H1 (cell line): ENCODE measurements around the gene DNM2. TPM values are rescaled to one million over a fixed set of nuclear protein-coding genes. Genes with fewer than 3 reads are reported as not detected.

ENCODE experiments used
- CHD1 ChIP-seq: IDR thresholded peaks from 2 replicates; pipeline ENCODE4 v1.6.1; 2012; ENCODE audit warnings: low read depth, low read length, improper control_type of control experiment
- CTCF ChIP-seq, 3 experiments: IDR thresholded peaks; 1 replicate in 2 of 3; 2 replicates in 1 of 3; pipeline versions ENCODE4 v1.5.1 to v1.6.1; 2011; ENCODE audit warnings: low read length in 3 of 3, mild to moderate bottlenecking in 3 of 3, inconsistent platforms in 2 of 3, low read depth in 1 of 3, moderate library complexity in 1 of 3; ENCODE audit not compliant: insufficient read depth in 1 of 3; ENCODE audit errors: control extremely low read depth in 1 of 3
- polyA plus RNA-seq, 7 experiments: library from polyadenylated mRNA; depleted of rRNA in 3 of 7; stranded (reverse) in 5 of 7; unstranded in 2 of 7; fragments of >200 nt in 5 of 7; fragments of 200-250 nt in 2 of 7; gene quantifications; 1 replicate in 5 of 7; 2 replicates in 1 of 7; 4 replicates in 1 of 7; pipeline versions ENCODE4 v1.2.1 to v1.2.3, GENCODE V29; 2011 to 2013; ENCODE audit warnings: missing spikeins in 2 of 7, mixed read lengths in 2 of 7
- total RNA-seq: library from RNA; stranded (reverse); fragmentation: NEBNext Ultra II Directional; extraction: Animal tissue kit (Norgen Biotek cat#: 25700); gene quantifications from 2 replicates; pipeline ENCODE4 v1.2.1, GENCODE V29; 2021

DNM2 gene
- total and polyA plus RNA-seq, 2 of the 8 experiments (the other 6 are each of a cell fraction or from before 2014, with no cell fraction given) = 61.9 to 120 TPM

DNA sequence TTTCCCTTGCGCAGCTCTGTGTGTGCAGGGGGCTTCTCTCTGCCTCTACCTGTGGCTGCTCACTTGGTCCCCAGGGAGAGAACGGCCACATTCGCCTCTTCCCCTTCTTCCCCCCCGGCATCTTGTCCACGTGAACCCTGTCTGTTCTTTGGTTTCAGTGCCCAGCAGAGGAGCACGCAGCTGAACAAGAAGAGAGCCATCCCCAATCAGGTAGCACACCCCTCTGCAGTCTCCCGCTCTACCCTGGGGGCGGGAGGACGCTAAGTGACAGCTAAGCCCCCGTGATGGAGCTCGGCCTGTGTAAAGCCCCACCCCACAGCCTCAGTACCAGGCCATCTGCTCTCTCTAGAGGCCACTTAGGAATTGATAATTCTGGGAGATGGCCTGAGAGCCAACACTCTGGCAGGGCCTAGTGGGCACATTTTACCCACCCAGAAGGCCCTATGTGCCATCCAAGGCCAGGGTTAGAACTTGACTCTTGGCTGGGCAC lies 87.9 kb downstream of the DNM2 start (continued):
- no peak for TF ChIP-seq CHD1
- no peak for TF ChIP-seq CTCF (IDR thresholded peaks at IDR 0.05; ENCODE audit: control extremely low read depth in 1 of 3, insufficient read depth in 1 of 3, low read depth in 1 of 3, low read length in 3 of 3)
